Neural cell (in vitro differentiated cells): ENCODE data around the gene SPOP. TPM values are rescaled to one million over a fixed set of nuclear protein-coding genes. Genes with fewer than 3 reads are reported as not detected.
A peak's percentile ranks its signal among the peaks of the same experiment; 100 is the strongest.

Experiments
- H2AFZ ChIP-seq: fragments of 200-600, 300-800 bp; sonication (generic), shearing (Covaris generic); 2 replicates; pipeline ENCODE4 v1.6.0; 2014; ENCODE audit warnings: low read depth, mild to moderate bottlenecking, antibody characterized with exemption, low read length, moderate library complexity
- H3F3A ChIP-seq: fragments of 200-600 bp; shearing (Covaris generic); 2 replicates; pipeline ENCODE4 v1.6.1; 2016; ENCODE audit warnings: mild to moderate bottlenecking, moderate library complexity, mixed read lengths, antibody characterized with exemption, low read length; ENCODE audit not compliant: insufficient read depth, poor library complexity, severe bottlenecking
- H3K27ac ChIP-seq: fragments of 200-600, 300-800 bp; sonication (generic), shearing (Covaris generic); 2 replicates; pipeline ENCODE4 v1.5.1; 2014; ENCODE audit warnings: mild to moderate bottlenecking, low read length, moderate library complexity
- H3K27me3 ChIP-seq: fragments of 300-800, 200-600 bp; sonication (generic), shearing (Covaris generic); 2 replicates; pipeline ENCODE4 v1.6.0; 2014; ENCODE audit warnings: mild to moderate bottlenecking, low read depth, low read length, moderate library complexity; ENCODE audit not compliant: insufficient read depth
- H3K36me3 ChIP-seq: fragments of 300-800, 200-600 bp; sonication (generic), shearing (Covaris generic); 2 replicates; pipeline ENCODE4 v1.5.1; 2014; ENCODE audit warnings: mild to moderate bottlenecking, antibody characterized with exemption, low read length, moderate library complexity; ENCODE audit not compliant: insufficient read depth
- H3K4me2 ChIP-seq: fragments of 300-800, 200-600 bp; sonication (generic), shearing (Covaris generic); 2 replicates; pipeline ENCODE4 v1.6.0; 2014; ENCODE audit warnings: mild to moderate bottlenecking, low read length
- H3K4me3 ChIP-seq: fragments of 300-800, 200-600 bp; sonication (generic), shearing (Covaris generic); 2 replicates; pipeline ENCODE4 v1.5.1; 2014; ENCODE audit warnings: mild to moderate bottlenecking, low read length, moderate library complexity
- H3K79me2 ChIP-seq: fragments of 200-600 bp; shearing (Covaris generic); replicated peaks from 2 replicates; pipeline ENCODE4 v1.6.0; 2014; ENCODE audit warnings: mild to moderate bottlenecking, low read length, moderate library complexity; ENCODE audit not compliant: insufficient read depth
- H3K9ac ChIP-seq: fragments of 300-800, 200-600 bp; sonication (generic), shearing (Covaris generic); 2 replicates; pipeline ENCODE4 v1.6.1; 2016; ENCODE audit warnings: mild to moderate bottlenecking, low read length, mixed read lengths
- H3K9me2 ChIP-seq: fragments of 200-600 bp; shearing (Covaris generic); 2 replicates; pipeline ENCODE4 v1.6.1; 2016; ENCODE audit warnings: mild to moderate bottlenecking, low read length, mixed read lengths; ENCODE audit not compliant: insufficient read depth
- H3K9me3 ChIP-seq: fragments of 200-600, 300-800 bp; sonication (generic), shearing (Covaris generic); 2 replicates; pipeline ENCODE4 v1.6.1; 2016; ENCODE audit warnings: mild to moderate bottlenecking, mixed run types, low read length, moderate library complexity, mixed read lengths
- H4K20me1 ChIP-seq: fragments of 200-600 bp; shearing (Covaris generic); 2 replicates; pipeline ENCODE4 v1.6.1; 2016; ENCODE audit warnings: mild to moderate bottlenecking, mixed run types; ENCODE audit not compliant: insufficient read depth
- EP300 ChIP-seq: fragments of 450-650 bp; conservative IDR thresholded peaks from 2 replicates; pipeline ENCODE4 v1.6.1; 2014; ENCODE audit warnings: antibody characterized with exemption, mild to moderate bottlenecking, moderate library complexity; ENCODE audit not compliant: poor library complexity, severe bottlenecking
- EZH2 ChIP-seq: fragments of 200-600, 300-800 bp; shearing (Covaris generic), sonication (generic); IDR thresholded peaks from 2 replicates; pipeline ENCODE4 v1.6.1; 2014; ENCODE audit warnings: antibody characterized with exemption, low read length, borderline replicate concordance, mild to moderate bottlenecking; ENCODE audit not compliant: insufficient read depth, poor library complexity, severe bottlenecking
- MXI1 ChIP-seq: fragments of 450-650 bp; conservative IDR thresholded peaks from 2 replicates; pipeline ENCODE4 v1.6.1; 2014; ENCODE audit warnings: antibody characterized with exemption, mild to moderate bottlenecking; ENCODE audit not compliant: poor library complexity, severe bottlenecking
- POLR2AphosphoS5 ChIP-seq: IDR thresholded peaks from 2 replicates; pipeline ENCODE4 v1.6.1; 2012
- RAD21 ChIP-seq: fragments of 450-650 bp; conservative IDR thresholded peaks from 2 replicates; pipeline ENCODE4 v1.6.1; 2014; ENCODE audit warnings: antibody characterized with exemption, mild to moderate bottlenecking, moderate library complexity
- SMC3 ChIP-seq: fragments of 450-650 bp; conservative IDR thresholded peaks from 2 replicates; pipeline ENCODE4 v1.6.1; 2014; ENCODE audit warnings: antibody characterized with exemption, mild to moderate bottlenecking, moderate library complexity; ENCODE audit not compliant: poor library complexity
- polyA minus RNA-seq: library from RNA; depleted of rRNA, polyadenylated mRNA; stranded (reverse); fragments of >200 nt; gene quantifications from 2 replicates; pipeline ENCODE4 v1.2.3, GENCODE V29; 2014
- polyA plus RNA-seq: library from polyadenylated mRNA; depleted of rRNA; stranded (reverse); fragments of >200 nt; gene quantifications from 2 replicates; pipeline ENCODE4 v1.2.3, GENCODE V29; 2014
- TF ChIP-seq, protein P1 (sequence below): IDR thresholded peaks from 2 replicates; pipeline ENCODE4 v1.6.1; 2012; ENCODE audit warnings: borderline replicate concordance
- TF ChIP-seq, protein P2 (sequence below): fragments of 450-650 bp; IDR thresholded peaks from 2 replicates; pipeline ENCODE4 v1.5.1; 2014; ENCODE audit warnings: antibody characterized with exemption, mild to moderate bottlenecking, moderate library complexity; ENCODE audit not compliant: poor library complexity, severe bottlenecking

Gene SPOP
- polyA plus RNA-seq (71.9 and 80.9 TPM in 2 replicates), polyA minus RNA-seq (144 and 153 TPM in 2 replicates)

DNA sequence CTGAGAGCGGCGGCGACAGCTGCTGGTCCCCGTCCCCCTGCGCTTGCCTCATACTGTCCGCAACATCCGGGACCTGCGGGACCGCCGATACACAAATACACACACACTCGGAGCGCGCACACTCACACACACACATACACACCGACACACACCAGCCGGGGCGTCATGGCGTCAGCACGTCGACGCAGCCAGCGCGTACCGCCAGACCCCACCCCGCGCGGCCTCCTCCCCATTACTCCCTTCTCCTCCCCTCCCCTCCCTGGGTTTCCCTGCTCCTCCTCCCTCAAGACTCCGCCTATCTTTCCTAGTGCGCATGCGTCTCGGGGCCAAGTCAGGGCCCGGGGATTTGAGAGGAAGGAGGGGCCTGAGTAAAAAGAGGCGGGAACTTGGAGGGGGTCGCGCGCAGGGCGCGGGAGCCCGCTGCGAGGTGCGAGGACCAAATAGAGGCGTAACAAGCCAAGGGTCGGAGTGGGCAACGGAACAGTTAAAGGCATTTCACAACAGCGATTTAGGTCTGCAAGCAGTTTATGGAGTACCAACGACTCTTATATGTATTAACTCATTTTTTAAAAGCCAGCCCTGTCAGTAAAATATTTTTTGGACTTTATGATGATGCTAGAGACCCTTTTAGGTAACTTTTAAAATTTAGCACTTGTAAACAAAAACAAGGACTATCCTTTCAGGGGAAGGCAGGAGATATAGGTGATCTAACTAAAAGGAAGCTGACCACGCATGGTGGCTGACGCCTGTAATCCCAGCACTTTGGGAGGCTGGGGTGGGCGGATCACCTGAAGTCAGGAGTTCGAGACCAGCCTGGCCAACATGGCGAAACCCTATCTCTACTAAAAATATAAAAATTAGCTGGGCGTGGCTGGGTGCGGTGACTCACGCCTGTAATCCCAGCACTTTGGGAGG, at the start of gene SPOP:
TSS of gene SPOP (minus strand) at position 165 of the 915 bp plus-strand sequence. CDS start 55,287 bp downstream, outside the sequence.
- H3K4me2 ChIP-seq = peak within 1 kb of the TSS; percentile 99
- no peak for TF ChIP-seq MXI1
- TF ChIP-seq, protein P1, sequence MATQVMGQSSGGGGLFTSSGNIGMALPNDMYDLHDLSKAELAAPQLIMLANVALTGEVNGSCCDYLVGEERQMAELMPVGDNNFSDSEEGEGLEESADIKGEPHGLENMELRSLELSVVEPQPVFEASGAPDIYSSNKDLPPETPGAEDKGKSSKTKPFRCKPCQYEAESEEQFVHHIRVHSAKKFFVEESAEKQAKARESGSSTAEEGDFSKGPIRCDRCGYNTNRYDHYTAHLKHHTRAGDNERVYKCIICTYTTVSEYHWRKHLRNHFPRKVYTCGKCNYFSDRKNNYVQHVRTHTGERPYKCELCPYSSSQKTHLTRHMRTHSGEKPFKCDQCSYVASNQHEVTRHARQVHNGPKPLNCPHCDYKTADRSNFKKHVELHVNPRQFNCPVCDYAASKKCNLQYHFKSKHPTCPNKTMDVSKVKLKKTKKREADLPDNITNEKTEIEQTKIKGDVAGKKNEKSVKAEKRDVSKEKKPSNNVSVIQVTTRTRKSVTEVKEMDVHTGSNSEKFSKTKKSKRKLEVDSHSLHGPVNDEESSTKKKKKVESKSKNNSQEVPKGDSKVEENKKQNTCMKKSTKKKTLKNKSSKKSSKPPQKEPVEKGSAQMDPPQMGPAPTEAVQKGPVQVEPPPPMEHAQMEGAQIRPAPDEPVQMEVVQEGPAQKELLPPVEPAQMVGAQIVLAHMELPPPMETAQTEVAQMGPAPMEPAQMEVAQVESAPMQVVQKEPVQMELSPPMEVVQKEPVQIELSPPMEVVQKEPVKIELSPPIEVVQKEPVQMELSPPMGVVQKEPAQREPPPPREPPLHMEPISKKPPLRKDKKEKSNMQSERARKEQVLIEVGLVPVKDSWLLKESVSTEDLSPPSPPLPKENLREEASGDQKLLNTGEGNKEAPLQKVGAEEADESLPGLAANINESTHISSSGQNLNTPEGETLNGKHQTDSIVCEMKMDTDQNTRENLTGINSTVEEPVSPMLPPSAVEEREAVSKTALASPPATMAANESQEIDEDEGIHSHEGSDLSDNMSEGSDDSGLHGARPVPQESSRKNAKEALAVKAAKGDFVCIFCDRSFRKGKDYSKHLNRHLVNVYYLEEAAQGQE = peak; percentile 85
- TF ChIP-seq POLR2AphosphoS5 = peak; percentile 92
- TF ChIP-seq EZH2 = no peak
- peak; percentile 76 for TF ChIP-seq EP300
- peak within 1 kb of the TSS; percentile 91 for H2AFZ ChIP-seq
- no peaks in the 10 kb centered on the region for H3K9me3 ChIP-seq
- no peaks in the 10 kb centered on the region for H4K20me1 ChIP-seq
- H3K27ac ChIP-seq = peak within 1 kb of the TSS; percentile 99
- H3K9me2 ChIP-seq = no peaks in the 10 kb centered on the region
- H3K4me3 ChIP-seq = peak within 1 kb of the TSS; percentile 87
- no peaks in the 10 kb centered on the region for H3F3A ChIP-seq
- peaks cover 39% of the 10 kb centered on the region for H3K79me2 ChIP-seq
- H3K36me3 ChIP-seq = no peaks in the 10 kb centered on the region
- H3K9ac ChIP-seq = peak within 1 kb of the TSS; percentile 99
- no peaks in the 10 kb centered on the region for H3K27me3 ChIP-seq

DNA sequence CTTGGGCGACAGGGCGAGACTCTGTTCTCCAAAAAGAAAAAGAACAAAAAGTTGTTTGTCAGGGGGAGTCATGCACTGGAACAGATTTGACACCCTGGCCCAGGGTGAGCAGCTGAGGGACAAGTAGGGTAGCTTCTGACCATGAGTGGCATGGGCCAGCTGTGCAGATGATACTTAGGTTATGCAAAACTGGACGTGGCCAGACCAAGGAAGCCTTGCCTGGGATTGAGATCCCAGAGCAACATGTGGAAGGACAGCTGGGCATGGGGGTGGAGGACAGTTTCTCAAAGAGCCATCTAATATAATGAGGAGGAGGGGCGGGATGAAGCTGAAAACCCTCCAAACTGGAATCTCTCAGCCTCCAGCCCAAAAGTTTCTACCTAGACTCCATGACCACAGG, 49.5 kb upstream of the SPOP start:
- H2AFZ ChIP-seq = no peak overlapping the region
- H3K36me3 ChIP-seq = no peaks in the 10 kb centered on the region
- H3K4me2 ChIP-seq = no peak overlapping the region
- H3K79me2 ChIP-seq = no peaks in the 10 kb centered on the region
- TF ChIP-seq SMC3 = no peak
- TF ChIP-seq, protein P2, sequence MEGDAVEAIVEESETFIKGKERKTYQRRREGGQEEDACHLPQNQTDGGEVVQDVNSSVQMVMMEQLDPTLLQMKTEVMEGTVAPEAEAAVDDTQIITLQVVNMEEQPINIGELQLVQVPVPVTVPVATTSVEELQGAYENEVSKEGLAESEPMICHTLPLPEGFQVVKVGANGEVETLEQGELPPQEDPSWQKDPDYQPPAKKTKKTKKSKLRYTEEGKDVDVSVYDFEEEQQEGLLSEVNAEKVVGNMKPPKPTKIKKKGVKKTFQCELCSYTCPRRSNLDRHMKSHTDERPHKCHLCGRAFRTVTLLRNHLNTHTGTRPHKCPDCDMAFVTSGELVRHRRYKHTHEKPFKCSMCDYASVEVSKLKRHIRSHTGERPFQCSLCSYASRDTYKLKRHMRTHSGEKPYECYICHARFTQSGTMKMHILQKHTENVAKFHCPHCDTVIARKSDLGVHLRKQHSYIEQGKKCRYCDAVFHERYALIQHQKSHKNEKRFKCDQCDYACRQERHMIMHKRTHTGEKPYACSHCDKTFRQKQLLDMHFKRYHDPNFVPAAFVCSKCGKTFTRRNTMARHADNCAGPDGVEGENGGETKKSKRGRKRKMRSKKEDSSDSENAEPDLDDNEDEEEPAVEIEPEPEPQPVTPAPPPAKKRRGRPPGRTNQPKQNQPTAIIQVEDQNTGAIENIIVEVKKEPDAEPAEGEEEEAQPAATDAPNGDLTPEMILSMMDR = no peak
- TF ChIP-seq MXI1 = no peak
- no peak for TF ChIP-seq EP300
- TF ChIP-seq RAD21 = no peak
- no peaks in the 10 kb centered on the region for H3F3A ChIP-seq
- H3K9me3 ChIP-seq = peaks cover 4% of the 10 kb centered on the region
- no peak overlapping the region for H3K4me3 ChIP-seq
- H3K9ac ChIP-seq = no peak overlapping the region
- H3K9me2 ChIP-seq = no peaks in the 10 kb centered on the region
- no peaks in the 10 kb centered on the region for H4K20me1 ChIP-seq
- H3K27ac ChIP-seq = no peak overlapping the region
- no peaks in the 10 kb centered on the region for H3K27me3 ChIP-seq
